Measurements from ENCODE around the gene FBXO31.

GRCh38 chr16:87288753-87289362 lies 94.7 kb downstream of the FBXO31 start:
- TF ChIP-seq, protein P1, sequence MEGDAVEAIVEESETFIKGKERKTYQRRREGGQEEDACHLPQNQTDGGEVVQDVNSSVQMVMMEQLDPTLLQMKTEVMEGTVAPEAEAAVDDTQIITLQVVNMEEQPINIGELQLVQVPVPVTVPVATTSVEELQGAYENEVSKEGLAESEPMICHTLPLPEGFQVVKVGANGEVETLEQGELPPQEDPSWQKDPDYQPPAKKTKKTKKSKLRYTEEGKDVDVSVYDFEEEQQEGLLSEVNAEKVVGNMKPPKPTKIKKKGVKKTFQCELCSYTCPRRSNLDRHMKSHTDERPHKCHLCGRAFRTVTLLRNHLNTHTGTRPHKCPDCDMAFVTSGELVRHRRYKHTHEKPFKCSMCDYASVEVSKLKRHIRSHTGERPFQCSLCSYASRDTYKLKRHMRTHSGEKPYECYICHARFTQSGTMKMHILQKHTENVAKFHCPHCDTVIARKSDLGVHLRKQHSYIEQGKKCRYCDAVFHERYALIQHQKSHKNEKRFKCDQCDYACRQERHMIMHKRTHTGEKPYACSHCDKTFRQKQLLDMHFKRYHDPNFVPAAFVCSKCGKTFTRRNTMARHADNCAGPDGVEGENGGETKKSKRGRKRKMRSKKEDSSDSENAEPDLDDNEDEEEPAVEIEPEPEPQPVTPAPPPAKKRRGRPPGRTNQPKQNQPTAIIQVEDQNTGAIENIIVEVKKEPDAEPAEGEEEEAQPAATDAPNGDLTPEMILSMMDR (IDR thresholded peaks at IDR 0.05; ENCODE audit: borderline replicate concordance, extremely low read depth, low read length, poor library complexity, severe bottlenecking) = no peak
- TF ChIP-seq EZH2 (IDR thresholded peaks at IDR 0.05; ENCODE audit: borderline replicate concordance, low read depth, low read length, severe bottlenecking) = no peak
